ENCODE results near the gene UST.
"Not testable (repeated sequence)": the region's sequence is repeated elsewhere in the genome, so short reads cannot be mapped to it uniquely, and the experiment has no call there.

UST gene

GRCh38 chr6:148947621-148948444 lies 201.0 kb downstream of the UST start:
- peak; percentile 89 for TF ChIP-seq CTCF (IDR thresholded peaks at IDR 0.05; ENCODE audit: extremely low read depth, insufficient read depth, missing control alignments)
- in situ Hi-C loops (cut with MboI; ENCODE audit: low pct_unique_long_range_greater_than_20kb, low sequenced_read_pairs, unreplicated experiment) = loop anchor here (25.0 kb wide), 2 partner anchors 211 to 361 kb away; partner anchors contain the start of gene UST

GRCh38 chr6:148951662-148952061 lies 204.8 kb downstream of the UST start:
- in situ Hi-C loops (cut with MboI; ENCODE audit: low pct_unique_long_range_greater_than_20kb, low sequenced_read_pairs, unreplicated experiment) = no loop called here
- no peak for TF ChIP-seq CTCF (IDR thresholded peaks at IDR 0.05; ENCODE audit: extremely low read depth, insufficient read depth, missing control alignments)
- DNase-seq (ENCODE audit: low spot score) = no peak

More at GRCh38 chr6:148947621-148948444, 201.0 kb downstream of the UST start:
- peak; percentile 61 for DNase-seq (ENCODE audit: low spot score)

- TF ChIP-seq CTCF (IDR thresholded peaks at IDR 0.05; ENCODE audit: extremely low read depth, insufficient read depth, missing control alignments) = no peak
- no peak for DNase-seq (ENCODE audit: low spot score)
- in situ Hi-C loops (cut with MboI; ENCODE audit: low pct_unique_long_range_greater_than_20kb, low sequenced_read_pairs, unreplicated experiment) = no loop called here
These were observed 205.6 kb downstream of the UST start for GRCh38 chr6:148952147-148953035.

GRCh38 chr6:148954461-148954860 lies 207.6 kb downstream of the UST start:
- no peak for TF ChIP-seq CTCF (IDR thresholded peaks at IDR 0.05; ENCODE audit: extremely low read depth, insufficient read depth, missing control alignments)
- DNase-seq (ENCODE audit: low spot score) = no peak
- in situ Hi-C loops (cut with MboI; ENCODE audit: low pct_unique_long_range_greater_than_20kb, low sequenced_read_pairs, unreplicated experiment) = no loop called here

- TF ChIP-seq CTCF (IDR thresholded peaks at IDR 0.05; ENCODE audit: extremely low read depth, insufficient read depth, missing control alignments) = no peak
- in situ Hi-C loops (cut with MboI; ENCODE audit: low pct_unique_long_range_greater_than_20kb, low sequenced_read_pairs, unreplicated experiment) = no loop called here
- DNase-seq (ENCODE audit: low spot score) = no peak
These were observed 208.1 kb downstream of the UST start for GRCh38 chr6:148954934-148955333.

- TF ChIP-seq CTCF (IDR thresholded peaks at IDR 0.05; ENCODE audit: extremely low read depth, insufficient read depth, missing control alignments) = no peak
- DNase-seq (ENCODE audit: low spot score) = no peak
- in situ Hi-C loops (cut with MboI; ENCODE audit: low pct_unique_long_range_greater_than_20kb, low sequenced_read_pairs, unreplicated experiment) = no loop called here
These were observed 208.6 kb downstream of the UST start for GRCh38 chr6:148955441-148955840.

GRCh38 chr6:148956163-148956562 lies 209.3 kb downstream of the UST start:
- in situ Hi-C loops (cut with MboI; ENCODE audit: low pct_unique_long_range_greater_than_20kb, low sequenced_read_pairs, unreplicated experiment); DNase-seq (ENCODE audit: low spot score): not testable (repeated sequence)
